GM18505 (cell line): ENCODE measurements around the gene CFAP20DC.
A peak's percentile ranks its signal among the peaks of the same experiment; 100 is the strongest.
"Not testable (repeated sequence)": the region's sequence is repeated elsewhere in the genome, so short reads cannot be mapped to it uniquely, and the experiment has no call there.

Source experiments
- ATAC-seq: cut with Tn5 transposase; IDR thresholded peaks from one replicate; pipeline ENCODE4 v1.9.1; 2021; ENCODE audit not compliant: unreplicated experiment
- POLR2A ChIP-seq: IDR thresholded peaks from 4 replicates; pipeline ENCODE4 v1.6.1; 2011; ENCODE audit warnings: borderline replicate concordance; ENCODE audit not compliant: insufficient read depth, insufficient read length; ENCODE audit errors: extremely low read depth

The CFAP20DC gene

DNA sequence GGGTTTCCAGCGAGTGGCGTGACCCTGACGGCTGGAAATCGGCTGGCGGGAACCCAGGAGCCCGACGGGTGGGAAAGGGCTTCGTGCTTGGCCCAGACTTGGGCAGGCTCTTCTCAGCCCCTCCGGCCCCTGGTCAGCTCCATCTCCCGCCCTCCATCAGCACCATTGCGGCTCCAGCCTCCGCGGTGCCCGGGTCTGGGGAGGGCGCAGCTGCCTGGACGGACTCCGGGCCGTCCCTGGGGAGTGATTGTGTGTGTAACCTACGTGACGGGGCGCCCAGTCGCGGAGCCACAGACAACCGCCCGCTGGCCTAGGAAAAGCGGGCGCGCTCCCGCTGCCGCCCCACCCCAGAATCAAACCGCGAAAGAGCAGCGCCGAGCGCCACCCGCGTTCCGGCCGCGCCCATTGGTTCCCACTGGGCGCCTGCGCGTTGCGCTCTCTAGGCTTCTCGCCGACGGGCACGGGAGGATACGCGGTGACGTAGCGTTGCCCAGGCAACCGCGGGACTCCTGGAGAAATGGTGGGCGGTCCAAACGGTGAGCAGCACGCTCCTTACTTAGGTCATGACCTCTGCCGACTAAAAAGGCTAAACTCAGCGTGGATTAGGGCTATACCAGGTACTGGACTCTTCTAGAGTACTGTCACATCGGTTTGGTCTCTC, at the start of gene CFAP20DC:
Gene CFAP20DC, minus strand, starts transcription at position 355 of the 661 bp plus-strand sequence. CDS start 394 bp downstream, outside the sequence.
- peak; percentile 74 for TF ChIP-seq POLR2A
- ATAC-seq: peak; percentile 99

DNA sequence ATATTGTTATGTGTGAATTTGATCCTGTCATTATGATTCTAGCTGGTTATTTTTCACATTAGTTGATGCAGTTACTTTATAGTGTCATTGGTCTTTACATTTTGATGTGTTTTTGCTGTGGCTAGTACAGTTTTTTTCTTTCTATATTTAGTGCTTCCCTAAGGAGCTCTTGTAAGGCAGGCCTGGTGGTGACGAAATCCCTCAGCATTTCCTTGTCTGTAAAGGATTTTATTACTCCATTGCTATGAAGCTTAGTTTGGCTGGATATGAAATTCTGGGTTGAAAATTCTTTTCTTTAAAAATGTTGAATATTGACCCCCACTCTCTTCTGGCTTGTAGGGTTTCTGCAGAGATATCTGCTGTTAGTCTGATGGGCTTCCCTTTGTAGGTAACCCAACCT, 48.7 kb upstream of the CFAP20DC start:
- ATAC-seq: not testable (repeated sequence)

DNA sequence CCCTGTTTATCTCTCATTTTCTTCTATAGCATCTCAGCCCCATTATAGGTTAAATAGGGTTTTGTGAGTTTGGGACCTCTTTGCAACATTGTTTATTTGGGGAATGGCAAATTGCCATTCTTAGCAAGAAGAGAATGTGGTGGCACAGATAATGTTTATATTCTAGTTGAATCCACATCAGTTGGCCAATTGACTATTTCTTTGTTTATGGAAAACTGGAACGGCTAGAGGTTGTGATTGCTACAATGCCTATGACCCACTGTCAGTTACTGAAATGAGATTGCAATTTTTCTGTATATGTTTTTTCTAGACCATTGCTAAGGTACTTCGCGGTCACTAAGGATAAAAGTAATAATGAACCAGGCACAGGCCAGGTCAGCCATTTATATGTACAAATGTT, 44.6 kb upstream of the CFAP20DC start:
- ATAC-seq: no peak
- no peak for TF ChIP-seq POLR2A

DNA sequence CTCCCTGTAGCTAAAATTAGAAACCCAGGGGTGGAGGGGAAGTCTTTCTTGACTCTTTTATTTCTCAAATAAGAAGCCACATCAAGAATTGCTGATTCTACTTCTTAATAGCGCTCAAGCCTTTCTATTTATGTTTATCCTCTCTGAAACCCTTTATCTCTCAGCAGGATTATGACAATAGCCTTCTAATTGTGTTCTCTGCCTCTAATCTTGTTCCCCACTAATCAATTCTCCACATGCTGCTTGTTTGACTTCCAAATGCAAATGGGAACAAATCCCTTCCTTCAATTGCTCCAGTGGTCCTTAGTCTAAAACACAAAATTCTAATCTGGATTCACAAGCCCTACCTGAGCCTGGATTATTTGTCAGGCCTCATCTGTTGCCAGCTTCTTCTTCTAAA, 43.7 kb upstream of the CFAP20DC start:
- ATAC-seq: no peak
- no peak for TF ChIP-seq POLR2A

DNA sequence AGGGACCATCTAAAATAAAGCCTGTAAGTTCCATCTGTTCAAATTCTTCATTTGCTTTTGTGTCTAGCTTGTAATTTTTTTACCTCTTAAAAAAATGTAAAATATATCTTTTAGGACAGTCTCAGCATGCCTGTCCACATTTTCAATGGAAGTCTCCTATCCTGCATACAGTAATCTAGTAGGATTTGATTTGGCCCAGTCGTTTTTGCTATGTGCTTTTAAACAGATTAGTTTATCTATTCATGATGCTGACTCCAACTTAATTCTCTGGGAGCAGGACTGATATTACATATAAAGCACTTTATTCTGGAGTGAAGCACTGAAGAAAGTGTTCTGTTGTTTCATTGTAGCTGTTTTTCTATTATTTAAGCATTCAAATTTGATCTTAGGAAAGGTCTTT, 38.9 kb upstream of the CFAP20DC start:
- no peak for TF ChIP-seq POLR2A

DNA sequence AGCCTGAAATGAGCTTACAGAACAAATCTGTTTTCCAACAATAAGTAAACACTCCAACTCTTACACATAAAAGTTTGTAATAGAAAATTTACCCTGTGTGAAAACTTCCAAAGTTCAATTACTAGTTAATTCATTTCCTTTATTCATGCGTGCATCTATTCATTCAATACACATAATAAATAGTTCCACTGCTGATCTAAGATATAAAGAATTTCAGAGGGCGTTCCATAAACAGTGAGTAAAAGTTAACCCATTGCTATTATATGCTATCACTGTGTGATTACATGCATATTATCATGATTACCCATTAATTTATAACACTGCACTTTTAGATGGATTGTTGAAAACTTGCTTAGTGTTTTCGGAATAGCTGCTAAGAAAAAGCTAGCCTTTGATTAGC, 36.2 kb upstream of the CFAP20DC start:
- TF ChIP-seq POLR2A: no peak
- no peak for ATAC-seq

More for the DNA sequence above, 38.9 kb upstream of the CFAP20DC start:
- no peak for ATAC-seq

DNA sequence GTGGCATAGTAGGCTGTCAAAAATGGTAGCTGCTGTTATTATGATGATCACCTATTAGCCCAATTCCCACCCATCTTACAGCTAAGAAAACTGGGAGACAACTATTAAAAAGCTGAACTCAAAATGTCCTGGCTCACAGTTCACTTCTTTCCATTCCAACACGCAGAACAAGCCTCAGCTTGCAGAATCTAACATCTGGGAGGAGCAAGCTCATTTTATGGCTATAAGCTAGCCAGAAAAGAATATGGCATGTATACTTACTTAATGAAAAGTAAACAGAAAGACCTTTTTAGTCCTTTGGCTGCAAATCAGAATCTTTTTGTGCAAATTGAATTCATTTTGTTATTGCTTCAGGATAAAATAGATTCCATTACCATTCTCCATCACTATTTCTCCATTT, 34.8 kb upstream of the CFAP20DC start:
- TF ChIP-seq POLR2A: no peak
- no peak for ATAC-seq

DNA sequence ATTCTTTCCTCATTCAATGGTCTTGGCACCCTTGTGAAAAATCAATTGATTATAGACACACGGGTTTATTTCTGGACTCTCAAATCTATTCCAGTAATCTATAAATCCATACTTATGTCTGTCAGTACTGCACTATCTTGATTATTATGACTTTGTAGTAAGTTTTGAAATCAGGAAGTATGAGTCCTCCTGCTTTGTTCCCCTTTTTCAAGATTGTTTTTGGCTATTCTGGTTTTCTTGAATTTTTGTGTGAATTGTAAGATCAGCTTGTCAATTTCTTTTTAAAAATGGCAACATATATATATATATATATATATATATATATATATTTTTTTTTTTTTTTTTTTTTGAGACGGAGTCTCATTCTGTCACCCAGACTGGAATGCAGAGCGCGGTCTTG, 32.3 kb upstream of the CFAP20DC start:
- TF ChIP-seq POLR2A: no peak
- no peak for ATAC-seq

DNA sequence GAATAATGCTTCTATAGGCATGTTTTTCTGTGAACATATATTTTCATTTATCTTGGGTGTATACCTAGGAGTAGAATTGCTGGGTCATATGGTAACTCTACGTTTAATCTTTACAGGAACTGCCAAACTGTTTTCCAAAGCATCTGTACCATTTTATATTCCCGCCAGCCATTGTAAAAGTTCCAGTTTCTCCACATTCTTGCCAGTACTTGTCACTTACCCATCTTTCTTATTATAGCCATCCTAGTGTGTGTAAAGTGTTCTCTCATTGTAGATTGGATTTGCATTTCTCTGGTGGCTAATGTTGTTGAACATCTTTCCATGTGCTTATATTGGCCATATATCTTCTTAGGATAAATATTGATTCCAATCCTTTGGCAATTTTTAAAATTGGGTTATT, 31.2 kb upstream of the CFAP20DC start:
- no peak for TF ChIP-seq POLR2A
- no peak for ATAC-seq

DNA sequence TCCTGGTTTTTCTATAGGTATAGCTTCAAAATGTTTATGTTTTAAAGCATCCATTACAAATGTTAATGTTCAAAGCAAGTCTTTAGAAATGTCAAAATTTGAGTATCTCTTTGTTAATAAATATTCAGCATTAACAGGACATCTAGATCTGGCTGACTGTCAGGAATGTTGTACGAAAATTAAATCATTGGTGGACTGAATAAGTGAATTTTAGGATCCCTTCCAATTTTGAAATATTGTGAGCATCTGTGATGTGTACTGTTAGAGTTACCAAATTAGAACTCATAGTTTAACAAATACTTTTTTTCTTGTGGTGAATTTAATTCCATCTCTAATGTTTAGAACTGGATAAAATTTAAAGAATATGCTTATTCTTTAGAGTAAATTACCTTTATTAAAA, 30.1 kb upstream of the CFAP20DC start:
- ATAC-seq: no peak
- TF ChIP-seq POLR2A: no peak

DNA sequence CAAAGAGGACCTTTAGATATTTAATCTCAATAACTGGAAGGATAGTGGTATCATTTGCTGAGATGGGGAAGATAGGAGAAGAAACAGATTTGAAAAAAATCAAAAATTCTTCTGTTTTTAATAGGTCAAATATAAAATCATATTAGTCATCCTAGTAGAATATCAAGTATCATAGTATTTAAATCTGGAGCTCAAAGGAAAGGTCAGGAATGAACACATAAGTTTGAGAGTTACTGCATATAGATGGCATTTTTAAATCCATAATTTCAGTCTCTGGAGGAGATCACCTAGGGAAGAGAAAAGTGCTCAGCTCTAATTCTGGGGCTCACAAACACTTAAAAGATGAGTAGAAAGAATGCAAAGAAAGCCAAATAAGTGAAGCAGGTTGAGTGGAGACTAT, 24.9 kb upstream of the CFAP20DC start:
- no peak for ATAC-seq
- no peak for TF ChIP-seq POLR2A

DNA sequence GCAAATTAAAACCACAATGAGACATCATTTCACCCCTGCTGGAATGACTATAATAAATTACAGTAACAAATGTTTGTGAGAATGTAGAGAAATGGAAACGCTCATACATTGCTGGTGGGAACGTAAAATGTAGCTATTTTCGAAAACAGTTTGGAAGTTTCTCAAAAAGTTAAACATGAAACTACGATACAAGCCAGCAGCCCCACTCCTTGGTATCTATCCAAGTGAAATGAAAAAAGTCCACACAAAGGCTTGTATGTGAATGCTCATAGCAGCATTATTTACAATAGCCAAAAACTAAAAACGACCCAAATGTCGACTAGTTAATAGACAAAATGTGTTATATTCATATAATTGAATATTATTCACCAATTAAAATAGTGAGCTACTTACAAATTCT, 22.9 kb upstream of the CFAP20DC start:
- ATAC-seq: no peak
- TF ChIP-seq POLR2A: no peak

DNA sequence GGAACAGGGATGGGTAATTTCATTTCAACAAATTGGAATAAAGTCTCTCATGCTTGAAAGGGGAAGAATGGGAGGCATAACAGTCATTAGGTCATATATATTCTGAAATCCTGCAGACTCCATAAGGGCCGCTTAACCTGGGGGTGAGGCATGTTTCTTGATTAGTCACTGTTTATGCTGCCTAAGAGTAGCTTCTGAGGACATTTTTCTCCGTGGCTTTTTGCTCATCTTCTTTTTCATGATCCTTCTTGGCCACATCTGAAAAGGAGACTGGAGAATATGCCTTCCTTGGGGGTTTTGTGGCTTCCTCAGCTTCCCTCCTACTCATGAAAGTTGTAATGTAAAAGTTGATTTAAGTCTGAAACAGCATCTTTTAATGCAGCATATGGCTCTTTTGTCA, 20.0 kb upstream of the CFAP20DC start:
- TF ChIP-seq POLR2A: no peak
- ATAC-seq: no peak

DNA sequence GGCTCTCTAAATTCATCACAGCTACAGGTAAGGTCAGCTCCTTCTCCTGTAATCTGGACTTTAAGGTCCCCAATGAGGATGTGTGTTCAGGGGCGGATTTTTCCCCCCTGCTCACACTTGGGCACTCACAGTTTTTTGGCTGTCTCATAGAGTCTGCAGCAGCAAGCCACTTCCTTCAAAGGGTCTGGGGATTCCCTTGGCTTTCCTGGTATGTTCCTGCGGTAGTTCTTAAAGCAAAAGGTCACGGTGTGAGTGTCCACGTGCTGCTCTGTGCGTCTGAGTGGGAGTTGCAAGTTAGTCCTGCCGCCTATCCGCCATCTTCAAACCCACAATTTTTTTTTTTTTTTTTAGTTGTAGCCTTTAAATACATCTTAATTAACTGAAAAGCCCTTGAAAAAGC, 15.4 kb upstream of the CFAP20DC start:
- ATAC-seq: no peak

DNA sequence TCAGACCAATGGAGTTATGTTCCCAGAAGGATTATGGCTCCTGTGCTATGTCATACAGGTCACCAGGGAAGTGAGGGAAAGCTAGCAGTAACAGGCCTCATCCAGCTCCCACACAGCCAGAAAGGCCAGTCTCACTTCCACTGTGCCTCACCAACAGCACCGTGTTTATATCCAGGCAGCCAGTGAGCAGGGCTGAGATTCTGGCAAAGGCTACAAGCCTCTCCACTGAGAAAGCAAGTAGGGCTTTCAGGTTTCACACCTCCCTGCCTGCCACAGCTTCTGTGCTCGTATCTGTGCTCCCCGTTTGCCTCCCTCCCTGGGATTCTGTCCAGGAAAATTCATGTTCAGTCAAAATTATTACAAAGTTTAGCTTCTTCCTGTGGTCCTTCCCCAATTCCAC, 14.9 kb upstream of the CFAP20DC start:
- ATAC-seq: no peak
- no peak for TF ChIP-seq POLR2A

More for the DNA sequence above, 15.4 kb upstream of the CFAP20DC start:
- no peak for TF ChIP-seq POLR2A
